ENCODE data around the gene MAML2.

Gene MAML2

GRCh38 chr11:96107143-96107824 is 235.7 kb downstream of the MAML2 start:
- H3K4me3 ChIP-seq (ENCODE audit: low read depth, low read length): no peak overlapping the region
- no peak for DNase-seq (ENCODE audit: low read depth)
- TF ChIP-seq CTCF (IDR thresholded peaks at IDR 0.05; ENCODE audit: insufficient read depth, low read depth, low read length, missing control alignments): no peak

GRCh38 chr11:96106645-96107044 is 236.3 kb downstream of the MAML2 start:
- TF ChIP-seq CTCF (IDR thresholded peaks at IDR 0.05; ENCODE audit: insufficient read depth, low read depth, low read length, missing control alignments): no peak
- H3K4me3 ChIP-seq (ENCODE audit: low read depth, low read length): no peak overlapping the region
- DNase-seq (ENCODE audit: low read depth): no peak

- TF ChIP-seq CTCF (IDR thresholded peaks at IDR 0.05; ENCODE audit: insufficient read depth, low read depth, low read length, missing control alignments): no peak
- no peak for DNase-seq (ENCODE audit: low read depth)
Measured at GRCh38 chr11:96105944-96106343, 237.1 kb downstream of the MAML2 start.

GRCh38 chr11:96105197-96105895 is 237.6 kb downstream of the MAML2 start:
- no peak for DNase-seq (ENCODE audit: low read depth)
- H3K4me3 ChIP-seq (ENCODE audit: low read depth, low read length): no peak overlapping the region

More at GRCh38 chr11:96105944-96106343, 237.1 kb downstream of the MAML2 start:
- no peak overlapping the region for H3K4me3 ChIP-seq (ENCODE audit: low read depth, low read length)

GRCh38 chr11:96104496-96104895 is 238.5 kb downstream of the MAML2 start:
- no peak overlapping the region for H3K4me3 ChIP-seq (ENCODE audit: low read depth, low read length)
- no peak for DNase-seq (ENCODE audit: low read depth)
- no peak for TF ChIP-seq CTCF (IDR thresholded peaks at IDR 0.05; ENCODE audit: insufficient read depth, low read depth, low read length, missing control alignments)

More at GRCh38 chr11:96105197-96105895, 237.6 kb downstream of the MAML2 start:
- TF ChIP-seq CTCF (IDR thresholded peaks at IDR 0.05; ENCODE audit: insufficient read depth, low read depth, low read length, missing control alignments): no peak

- no peak for DNase-seq (ENCODE audit: low read depth)
- TF ChIP-seq CTCF (IDR thresholded peaks at IDR 0.05; ENCODE audit: insufficient read depth, low read depth, low read length, missing control alignments): no peak
- no peak overlapping the region for H3K4me3 ChIP-seq (ENCODE audit: low read depth, low read length)
Measured at GRCh38 chr11:96103721-96104120, 239.3 kb downstream of the MAML2 start.
